CD4-positive, alpha-beta T cell (primary cell): ENCODE data around the gene ANXA6. TPM values are rescaled to one million over a fixed set of nuclear protein-coding genes. Genes with fewer than 3 reads are reported as not detected.

Experiments used
- ATAC-seq: fragments of 200-7000 bp; cut with Tn5 transposase; one replicate; pipeline ENCODE4 v1.10.0; 2022; ENCODE audit warnings: mild to moderate bottlenecking; ENCODE audit not compliant: poor library complexity
- CTCF ChIA-PET: fragments of 350-600 bp; sonication (Branson Sonifier 250); formaldehyde crosslinking; loops from one replicate; lab custom pipeline; 2021; ENCODE audit warnings: antibody characterized with exemption, inconsistent platforms; lab: Charles Lee
- POLR2A ChIA-PET: fragments of 350-600 bp; sonication (Branson Sonifier 250); formaldehyde crosslinking; loops from one replicate; lab custom pipeline; 2021; ENCODE audit warnings: antibody characterized with exemption, inconsistent platforms; lab: Charles Lee
- DNase-seq, 14 experiments: peaks; one replicate each; pipeline ENCODE4 v3.0.0-alpha.2; 2013 to 2020; ENCODE audit warnings: mixed read lengths in 2 of 14
- H3K27ac ChIP-seq, 2 donors: one replicate each; pipeline versions ENCODE4 v1.5.1 to v1.7.0; 2013; ENCODE audit warnings: low read length in 2 of 2, low read depth in 1 of 2, mild to moderate bottlenecking in 1 of 2
- H3K27me3 ChIP-seq, 2 experiments: 1 replicate in 1 of 2; 2 replicates in 1 of 2; pipeline versions ENCODE4 v1.6.1 to v1.7.0; 2013; ENCODE audit warnings: low read length in 2 of 2, control low read depth in 1 of 2, mild to moderate bottlenecking in 1 of 2, moderate library complexity in 1 of 2; ENCODE audit not compliant: insufficient read depth in 2 of 2, control insufficient read depth in 1 of 2
- H3K36me3 ChIP-seq: one replicate; pipeline ENCODE4 v1.6.1; 2013; ENCODE audit warnings: low read length, control low read depth; ENCODE audit not compliant: insufficient read depth
- H3K4me1 ChIP-seq: one replicate; pipeline ENCODE4 v1.6.1; 2013; ENCODE audit warnings: low read length, control low read depth; ENCODE audit not compliant: insufficient read depth
- H3K4me3 ChIP-seq: one replicate; pipeline ENCODE4 v1.5.1; 2013; ENCODE audit warnings: mild to moderate bottlenecking, low read length, moderate library complexity
- H3K9me3 ChIP-seq, 2 experiments: 1 replicate in 1 of 2; 2 replicates in 1 of 2; pipeline versions ENCODE4 v1.6.1 to v1.7.0; 2013; ENCODE audit warnings: low read length in 2 of 2, mild to moderate bottlenecking in 2 of 2, control low read depth in 1 of 2, moderate library complexity in 1 of 2; ENCODE audit not compliant: control insufficient read depth in 1 of 2, insufficient read depth in 1 of 2
- H3K27ac Mint-ChIP-seq: one replicate; pipeline ENCODE4 v1.8.0; 2020; ENCODE audit warnings: mixed read lengths
- H3K27me3 Mint-ChIP-seq: one replicate; pipeline ENCODE4 v1.8.0; 2021; ENCODE audit warnings: mixed read lengths
- H3K36me3 Mint-ChIP-seq: one replicate; pipeline ENCODE4 v1.8.0; 2021; ENCODE audit warnings: low read depth, mixed read lengths
- H3K4me1 Mint-ChIP-seq: one replicate; pipeline ENCODE4 v1.8.0; 2021; ENCODE audit warnings: low read depth, mixed read lengths
- H3K4me3 Mint-ChIP-seq: one replicate; pipeline ENCODE4 v1.8.0; 2020; ENCODE audit warnings: mild to moderate bottlenecking, mixed read lengths
- H3K9me3 Mint-ChIP-seq: one replicate; pipeline ENCODE4 v1.8.0; 2020; ENCODE audit warnings: mixed read lengths
- intact Hi-C, 2 experiments: fragments of 100-400 bp; cut with DNase I in 1 of 2; cut with micrococcal nuclease in 1 of 2; formaldehyde crosslinking; loops; one replicate each; pipeline versions ENCODE4 v1.15.1 to v1.9.0; 2023 to 2025; cut with DNase I, micrococcal nuclease
- total RNA-seq, 174 experiments: library from RNA in 2 of 174; stranded (reverse) in 2 of 174; gene quantifications; one replicate each; pipeline ENCODE4 v1.2.3 and lab custom pipeline; 2021 to 2026
- TF ChIP-seq, protein P1 (sequence below): fragments of 200-600 bp; IDR thresholded peaks from one replicate; pipeline ENCODE4 v1.8.0; 2022; ENCODE audit warnings: antibody characterized with exemption, mild to moderate bottlenecking

Gene ANXA6
- total RNA-seq, 2 experiments from 2014 or later: 108 to 130 TPM

GRCh38 chr5:151182524-151182900 is 24.9 kb upstream of the ANXA6 start:
- Mint-ChIP-seq H3K36me3 (peaks cover 91% of the 10 kb centered on the region), H3K27ac (peak overlapping the region; percentile 79), H3K27me3 (no peaks in the 10 kb centered on the region), H3K4me3 (no peak overlapping the region), H3K9me3 (no peaks in the 10 kb centered on the region), H3K4me1 (peaks cover 19% of the 10 kb centered on the region)
- Histone ChIP-seq H3K27ac (no peak overlapping the region), H3K36me3 (peaks cover 87% of the 10 kb centered on the region), H3K4me3 (no peak overlapping the region), H3K9me3 (no peaks in the 10 kb centered on the region), H3K27me3 (no peaks in the 10 kb centered on the region), H3K4me1 (peaks cover 7% of the 10 kb centered on the region)
- ChIA-PET CTCF (interaction anchor here (0.9 kb wide), 1 partner anchor 56 kb away, joined by 3 read pairs; no protein-coding TSS in a partner anchor), POLR2A (interaction anchor here (0.6 to 0.7 kb wide), 2 partner anchors 28 to 30 kb away, joined by 4 read pairs; no protein-coding TSS in a partner anchor)
- TF ChIP-seq, protein P1, sequence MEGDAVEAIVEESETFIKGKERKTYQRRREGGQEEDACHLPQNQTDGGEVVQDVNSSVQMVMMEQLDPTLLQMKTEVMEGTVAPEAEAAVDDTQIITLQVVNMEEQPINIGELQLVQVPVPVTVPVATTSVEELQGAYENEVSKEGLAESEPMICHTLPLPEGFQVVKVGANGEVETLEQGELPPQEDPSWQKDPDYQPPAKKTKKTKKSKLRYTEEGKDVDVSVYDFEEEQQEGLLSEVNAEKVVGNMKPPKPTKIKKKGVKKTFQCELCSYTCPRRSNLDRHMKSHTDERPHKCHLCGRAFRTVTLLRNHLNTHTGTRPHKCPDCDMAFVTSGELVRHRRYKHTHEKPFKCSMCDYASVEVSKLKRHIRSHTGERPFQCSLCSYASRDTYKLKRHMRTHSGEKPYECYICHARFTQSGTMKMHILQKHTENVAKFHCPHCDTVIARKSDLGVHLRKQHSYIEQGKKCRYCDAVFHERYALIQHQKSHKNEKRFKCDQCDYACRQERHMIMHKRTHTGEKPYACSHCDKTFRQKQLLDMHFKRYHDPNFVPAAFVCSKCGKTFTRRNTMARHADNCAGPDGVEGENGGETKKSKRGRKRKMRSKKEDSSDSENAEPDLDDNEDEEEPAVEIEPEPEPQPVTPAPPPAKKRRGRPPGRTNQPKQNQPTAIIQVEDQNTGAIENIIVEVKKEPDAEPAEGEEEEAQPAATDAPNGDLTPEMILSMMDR: no peak
- intact Hi-C loops: no loop called here
- no peak for DNase-seq
- ATAC-seq: no peak

- Mint-ChIP-seq H3K36me3 (peaks cover 89% of the 10 kb centered on the region), H3K27ac (peak overlapping the region; percentile 79), H3K4me1 (peaks cover 22% of the 10 kb centered on the region), H3K27me3 (no peaks in the 10 kb centered on the region), H3K9me3 (no peaks in the 10 kb centered on the region), H3K4me3 (no peak overlapping the region)
- Histone ChIP-seq H3K9me3 (no peaks in the 10 kb centered on the region), H3K27ac (no peak overlapping the region), H3K4me1 (peaks cover 7% of the 10 kb centered on the region), H3K27me3 (no peaks in the 10 kb centered on the region), H3K4me3 (no peak overlapping the region), H3K36me3 (peaks cover 83% of the 10 kb centered on the region)
- intact Hi-C loops: no loop called here
- POLR2A ChIA-PET: no interaction called here
- DNase-seq (peak in 1 of 14 experiments; percentile 11), ATAC-seq (no peak)
- CTCF ChIA-PET: interaction anchor here (0.9 to 1.3 kb wide), 2 partner anchors 56 to 57 kb away, joined by 3 to 4 read pairs; no protein-coding TSS in a partner anchor
- TF ChIP-seq, protein P1: no peak
These were observed 24.4 kb upstream of the ANXA6 start for GRCh38 chr5:151181818-151182523.

DNA sequence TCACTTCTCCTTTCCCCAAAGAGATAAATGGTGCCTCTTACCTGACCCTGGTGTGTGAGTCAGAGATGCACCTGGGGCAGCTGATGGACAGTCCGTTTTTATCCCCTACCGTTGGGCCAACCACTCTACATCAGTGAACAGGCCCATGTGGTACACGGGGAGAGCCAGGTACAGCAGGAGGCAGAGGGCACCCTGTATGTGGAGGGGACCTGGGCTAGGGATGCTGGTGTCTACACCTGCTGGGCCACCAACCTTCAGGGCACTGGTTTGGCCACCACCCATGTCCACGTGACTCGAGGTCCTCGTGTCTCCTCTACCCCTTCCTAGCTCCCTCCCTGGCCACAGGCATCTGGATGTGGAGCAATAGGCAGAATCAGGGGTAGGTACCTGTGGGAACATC is 22.7 kb upstream of the ANXA6 start:
- ATAC-seq: no peak
- CTCF ChIA-PET: no interaction called here
- H3K27ac Mint-ChIP-seq: peak overlapping the region; percentile 27

More for the DNA sequence above, 22.7 kb upstream of the ANXA6 start:
- POLR2A ChIA-PET: no interaction called here
- H3K4me1 Mint-ChIP-seq: peaks cover 17% of the 10 kb centered on the region
- H3K27ac ChIP-seq: no peak overlapping the region
- TF ChIP-seq, protein P1: no peak
- H3K36me3 ChIP-seq: peaks cover 69% of the 10 kb centered on the region
- no peak overlapping the region for H3K4me3 Mint-ChIP-seq
- no peaks in the 10 kb centered on the region for H3K27me3 Mint-ChIP-seq
- no peaks in the 10 kb centered on the region for H3K9me3 Mint-ChIP-seq
- H3K4me1 ChIP-seq: peaks cover 7% of the 10 kb centered on the region
- no peak for DNase-seq
- peaks cover 74% of the 10 kb centered on the region for H3K36me3 Mint-ChIP-seq
- H3K27me3 ChIP-seq: no peaks in the 10 kb centered on the region
- no peaks in the 10 kb centered on the region for H3K9me3 ChIP-seq
- intact Hi-C loops: no loop called here
- H3K4me3 ChIP-seq: no peak overlapping the region
